Astrocyte (in vitro differentiated cells and primary cell): Measurements from ENCODE around the gene NR4A2. TPM values are rescaled to one million over a fixed set of nuclear protein-coding genes. Genes with fewer than 3 reads are reported as not detected.

Experiments used
- DNase-seq: peaks from one replicate; pipeline ENCODE4 v3.0.0-alpha.2; 2010; ENCODE audit warnings: low read depth
- FAIRE-seq: peaks from 2 replicates; lab custom pipeline; 2011; peaks lifted over from hg19 to GRCh38; lab: Jason Lieb, UNC
- H2AFZ ChIP-seq: 2 replicates; pipeline ENCODE4 v1.6.0; 2012; ENCODE audit warnings: low read depth, low read length, inconsistent platforms
- H3K27ac ChIP-seq: 2 replicates; pipeline ENCODE4 v1.5.1; 2011; ENCODE audit warnings: low read depth, low read length, inconsistent platforms
- H3K27me3 ChIP-seq: 2 replicates; pipeline ENCODE4 v1.6.0; 2011; ENCODE audit warnings: low read length, inconsistent platforms; ENCODE audit not compliant: insufficient read depth
- H3K36me3 ChIP-seq: 2 replicates; pipeline ENCODE4 v1.5.1; 2011; ENCODE audit warnings: low read length, inconsistent platforms; ENCODE audit not compliant: insufficient read depth
- H3K4me1 ChIP-seq: 2 replicates; pipeline ENCODE4 v1.5.1; 2011; ENCODE audit warnings: low read length, inconsistent platforms; ENCODE audit not compliant: insufficient read depth
- H3K4me2 ChIP-seq: 2 replicates; pipeline ENCODE4 v1.6.0; 2012; ENCODE audit warnings: low read length, inconsistent platforms
- H3K4me3 ChIP-seq: 2 replicates; pipeline ENCODE4 v1.5.1; 2011; ENCODE audit warnings: low read depth, mild to moderate bottlenecking, low read length, inconsistent platforms; ENCODE audit not compliant: insufficient read depth
- H3K79me2 ChIP-seq: 2 replicates; pipeline ENCODE4 v1.6.0; 2012; ENCODE audit warnings: mild to moderate bottlenecking, low read length, inconsistent platforms; ENCODE audit not compliant: insufficient read depth
- H3K9ac ChIP-seq: 2 replicates; pipeline ENCODE4 v1.6.0; 2012; ENCODE audit warnings: mild to moderate bottlenecking, low read length, inconsistent platforms
- H3K9me3 ChIP-seq: 2 replicates; pipeline ENCODE4 v1.5.1; 2012; ENCODE audit warnings: low read depth, mild to moderate bottlenecking, low read length, inconsistent platforms; ENCODE audit not compliant: insufficient read depth
- H4K20me1 ChIP-seq: 2 replicates; pipeline ENCODE4 v1.6.0; 2012; ENCODE audit warnings: low read length, inconsistent platforms; ENCODE audit not compliant: insufficient read depth
- H3K27ac Mint-ChIP-seq: one replicate; pipeline ENCODE4 v1.8.0; 2021; ENCODE audit warnings: mild to moderate bottlenecking, mixed read lengths; ENCODE audit not compliant: unreplicated experiment
- H3K27me3 Mint-ChIP-seq: one replicate; pipeline ENCODE4 v1.8.0; 2021; ENCODE audit warnings: low read depth, mixed read lengths; ENCODE audit not compliant: unreplicated experiment
- H3K36me3 Mint-ChIP-seq: one replicate; pipeline ENCODE4 v1.8.0; 2021; ENCODE audit warnings: low read depth, mixed read lengths; ENCODE audit not compliant: unreplicated experiment
- H3K4me1 Mint-ChIP-seq: one replicate; pipeline ENCODE4 v1.8.0; 2021; ENCODE audit warnings: low read depth, mixed read lengths; ENCODE audit not compliant: unreplicated experiment
- H3K4me3 Mint-ChIP-seq: one replicate; pipeline ENCODE4 v1.8.0; 2021; ENCODE audit warnings: mild to moderate bottlenecking, moderate library complexity, mixed read lengths; ENCODE audit not compliant: unreplicated experiment
- H3K9me3 Mint-ChIP-seq: one replicate; pipeline ENCODE4 v1.8.0; 2021; ENCODE audit warnings: mild to moderate bottlenecking, mixed read lengths; ENCODE audit not compliant: unreplicated experiment
- CTCF ChIP-seq: IDR thresholded peaks from 2 replicates; pipeline ENCODE4 v1.5.1; 2011; ENCODE audit warnings: low read depth, mild to moderate bottlenecking, inconsistent platforms, low read length, moderate library complexity; ENCODE audit not compliant: insufficient read depth
- EZH2 ChIP-seq: IDR thresholded peaks from 2 replicates; pipeline ENCODE4 v1.6.1; 2012; ENCODE audit warnings: mild to moderate bottlenecking, low read length, inconsistent platforms; ENCODE audit not compliant: insufficient read depth
- total RNA-seq: library from RNA; stranded (reverse); gene quantifications from 2 replicates; pipeline ENCODE4 v1.2.1, GENCODE V29; 2021

The NR4A2 gene
- total RNA-seq, 1 donor from 2014 or later: 1.3 TPM

DNA sequence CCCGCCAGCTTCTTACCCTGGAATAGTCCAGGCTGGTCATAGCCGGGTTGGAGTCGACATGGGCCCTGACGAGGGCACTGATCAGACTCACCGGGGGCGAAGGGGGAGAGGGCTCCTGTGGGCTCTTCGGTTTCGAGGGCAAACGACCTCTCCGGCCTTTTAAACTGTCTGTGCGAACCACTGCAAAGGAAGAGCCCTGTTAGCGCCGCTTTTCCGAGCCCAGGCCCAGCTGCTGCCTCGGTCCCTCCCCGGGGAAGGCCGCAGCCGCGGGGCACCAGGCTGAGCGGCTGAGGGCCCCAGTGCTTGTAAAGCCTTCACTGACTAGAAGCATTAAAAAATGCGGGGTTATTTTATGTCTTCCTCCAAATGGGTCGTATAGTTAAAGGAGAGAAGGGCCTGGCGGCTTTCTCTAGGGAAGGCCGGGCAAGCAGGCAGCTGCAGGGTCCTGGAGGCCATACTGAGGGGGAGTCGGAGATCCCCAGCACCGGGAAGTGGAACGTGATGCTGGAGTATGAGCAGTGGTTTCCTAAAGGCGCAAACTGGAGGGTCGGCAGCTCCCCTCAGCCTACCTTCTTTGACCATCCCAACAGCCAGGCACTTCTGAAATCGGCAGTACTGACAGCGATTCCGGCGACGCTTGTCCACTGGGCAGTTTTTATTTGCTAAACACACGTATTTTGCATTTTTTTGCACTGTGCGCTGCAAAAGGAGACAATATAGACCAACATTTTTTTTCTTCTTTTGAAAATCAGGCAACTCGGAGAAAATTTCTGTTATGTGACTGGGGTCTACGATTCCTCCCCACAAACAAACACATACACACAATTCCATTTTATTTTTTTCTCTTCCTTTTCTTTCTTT is 4.5 kb downstream of the NR4A2 start:
- Histone ChIP-seq H3K27ac (no peak overlapping the region), H3K4me1 (peaks cover 13% of the 10 kb centered on the region), H4K20me1 (no peaks in the 10 kb centered on the region), H2AFZ (no peak overlapping the region), H3K9me3 (no peaks in the 10 kb centered on the region), H3K79me2 (no peaks in the 10 kb centered on the region), H3K9ac (no peak overlapping the region), H3K36me3 (no peaks in the 10 kb centered on the region), H3K4me2 (no peak overlapping the region), H3K4me3 (no peak overlapping the region), H3K27me3 (peaks cover 82% of the 10 kb centered on the region)
- FAIRE-seq (no peak), DNase-seq (no peak)
- Mint-ChIP-seq H3K4me3 (no peak overlapping the region), H3K36me3 (peaks cover 5% of the 10 kb centered on the region), H3K27me3 (peaks cover 15% of the 10 kb centered on the region), H3K4me1 (no peaks in the 10 kb centered on the region), H3K9me3 (peaks cover 9% of the 10 kb centered on the region), H3K27ac (no peak overlapping the region)
- TF ChIP-seq CTCF (no peak), EZH2 (no peak)

- H3K4me1 ChIP-seq: peaks cover 14% of the 10 kb centered on the region
- H3K9ac ChIP-seq: no peak overlapping the region
- H3K9me3 ChIP-seq: peaks cover 3% of the 10 kb centered on the region
- peaks cover 15% of the 10 kb centered on the region for H3K27me3 Mint-ChIP-seq
- H3K4me1 Mint-ChIP-seq: no peaks in the 10 kb centered on the region
- TF ChIP-seq CTCF (no peak), EZH2 (no peak)
- H3K4me3 ChIP-seq: no peak overlapping the region
- no peak overlapping the region for H3K27ac ChIP-seq
- no peak for DNase-seq
- no peak for FAIRE-seq
- H3K27ac Mint-ChIP-seq: no peak overlapping the region
- H3K4me2 ChIP-seq: no peak overlapping the region
- H3K4me3 Mint-ChIP-seq: no peak overlapping the region
- H3K9me3 Mint-ChIP-seq: peaks cover 9% of the 10 kb centered on the region
- H4K20me1 ChIP-seq: no peaks in the 10 kb centered on the region
- H3K36me3 Mint-ChIP-seq: peaks cover 5% of the 10 kb centered on the region
- H3K27me3 ChIP-seq: peaks cover 97% of the 10 kb centered on the region
- H2AFZ ChIP-seq: no peak overlapping the region
- H3K79me2 ChIP-seq: no peaks in the 10 kb centered on the region
- no peaks in the 10 kb centered on the region for H3K36me3 ChIP-seq
These were observed 5.9 kb downstream of the NR4A2 start for GRCh38 chr2:156326526-156327095.
